HEK293 (cell line): Measurements from ENCODE around the gene ATP1A3.

Experiments used
- KLF16 ChIP-seq: fragments of 450-650 bp; formaldehyde crosslinking; IDR thresholded peaks from 2 replicates; pipeline ENCODE4 v1.5.1; 2017; ENCODE audit warnings: missing biosample characterization, missing genetic modification characterization
- KLF9 ChIP-seq: fragments of 450-650 bp; formaldehyde crosslinking; IDR thresholded peaks from 2 replicates; pipeline ENCODE4 v1.5.1; 2016; ENCODE audit warnings: missing biosample characterization, missing genetic modification characterization, low read depth
- TCF7L2 ChIP-seq: IDR thresholded peaks from 2 replicates; pipeline ENCODE4 v1.6.1; 2011; ENCODE audit warnings: low read depth, mild to moderate bottlenecking, inconsistent platforms, low read length, moderate library complexity, borderline replicate concordance
- TRIM28 ChIP-seq: IDR thresholded peaks from 2 replicates; pipeline ENCODE4 v1.6.1; 2011; ENCODE audit warnings: low read length, control low read depth, borderline replicate concordance
- ZNF10 ChIP-seq: fragments of 450-650 bp; formaldehyde crosslinking; IDR thresholded peaks from 2 replicates; pipeline ENCODE4 v1.5.1; 2017; ENCODE audit warnings: missing biosample characterization, missing genetic modification characterization
- ZNF121 ChIP-seq: fragments of 450-650 bp; formaldehyde crosslinking; IDR thresholded peaks from 2 replicates; pipeline ENCODE4 v1.5.1; 2016; ENCODE audit warnings: missing biosample characterization, missing genetic modification characterization
- ZNF24 ChIP-seq: fragments of 450-650 bp; formaldehyde crosslinking; IDR thresholded peaks from 2 replicates; pipeline ENCODE4 v1.5.1; 2016; ENCODE audit warnings: missing biosample characterization, missing genetic modification characterization
- ZNF274 ChIP-seq, 2 experiments: fragments of 200-500 bp in 1 of 2; fragments of 450-650 bp in 1 of 2; sonication (Bioruptor generic) in 1 of 2; formaldehyde crosslinking in 1 of 2; IDR thresholded peaks; 2 replicates each; pipeline versions ENCODE4 v1.5.1 to v1.6.1; 2014 to 2016; ENCODE audit warnings: borderline replicate concordance in 1 of 2, inconsistent platforms in 1 of 2, low read length in 1 of 2, missing biosample characterization in 1 of 2, missing genetic modification characterization in 1 of 2
- ZNF404 ChIP-seq: fragments of 450-650 bp; formaldehyde crosslinking; IDR thresholded peaks from 2 replicates; pipeline ENCODE4 v1.5.1; 2017; ENCODE audit warnings: missing biosample characterization, missing genetic modification characterization
- TF ChIP-seq, protein P1 (sequence below): fragments of 450-650 bp; formaldehyde crosslinking; IDR thresholded peaks from 2 replicates; pipeline ENCODE4 v1.5.1; 2016; ENCODE audit warnings: missing biosample characterization, missing genetic modification characterization
- TF ChIP-seq, protein P2 (sequence below): fragments of 450-650 bp; formaldehyde crosslinking; IDR thresholded peaks from 2 replicates; pipeline ENCODE4 v1.5.1; 2017; ENCODE audit warnings: missing biosample characterization, missing genetic modification characterization
- TF ChIP-seq, protein P3 (sequence below): fragments of 450-650 bp; formaldehyde crosslinking; IDR thresholded peaks from 2 replicates; pipeline ENCODE4 v1.5.1; 2016; ENCODE audit warnings: missing biosample characterization, missing genetic modification characterization
- TF ChIP-seq, protein P4 (sequence below): fragments of 450-650 bp; formaldehyde crosslinking; IDR thresholded peaks from 2 replicates; pipeline ENCODE4 v1.5.1; 2016; ENCODE audit warnings: missing biosample characterization, missing genetic modification characterization
- TF ChIP-seq, protein P5 (sequence below): fragments of 450-650 bp; formaldehyde crosslinking; IDR thresholded peaks from 2 replicates; pipeline ENCODE4 v1.5.1; 2016; ENCODE audit warnings: missing biosample characterization, missing genetic modification characterization, low read depth

DNA sequence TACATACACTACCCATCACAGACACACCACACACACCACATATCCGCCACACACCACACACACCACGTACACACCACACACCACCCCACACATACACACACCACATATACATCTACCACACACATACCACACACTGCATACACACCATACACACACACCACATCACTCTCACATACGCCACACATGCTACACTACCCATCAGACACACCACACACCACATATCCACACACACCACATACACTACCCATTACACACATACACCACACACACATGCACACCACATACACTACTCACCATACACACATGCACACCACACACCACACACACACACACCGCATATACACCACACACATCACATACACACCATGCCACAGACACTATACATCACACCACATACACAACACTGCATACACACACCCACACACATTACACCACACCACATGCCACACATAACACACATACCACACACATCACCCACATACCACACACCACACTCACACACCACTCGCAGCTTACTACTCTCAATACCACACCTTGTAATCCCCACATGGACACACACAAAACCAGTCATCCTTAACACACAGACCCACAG lies 75.3 kb downstream of the ATP1A3 start:
- TF ChIP-seq, protein P1, sequence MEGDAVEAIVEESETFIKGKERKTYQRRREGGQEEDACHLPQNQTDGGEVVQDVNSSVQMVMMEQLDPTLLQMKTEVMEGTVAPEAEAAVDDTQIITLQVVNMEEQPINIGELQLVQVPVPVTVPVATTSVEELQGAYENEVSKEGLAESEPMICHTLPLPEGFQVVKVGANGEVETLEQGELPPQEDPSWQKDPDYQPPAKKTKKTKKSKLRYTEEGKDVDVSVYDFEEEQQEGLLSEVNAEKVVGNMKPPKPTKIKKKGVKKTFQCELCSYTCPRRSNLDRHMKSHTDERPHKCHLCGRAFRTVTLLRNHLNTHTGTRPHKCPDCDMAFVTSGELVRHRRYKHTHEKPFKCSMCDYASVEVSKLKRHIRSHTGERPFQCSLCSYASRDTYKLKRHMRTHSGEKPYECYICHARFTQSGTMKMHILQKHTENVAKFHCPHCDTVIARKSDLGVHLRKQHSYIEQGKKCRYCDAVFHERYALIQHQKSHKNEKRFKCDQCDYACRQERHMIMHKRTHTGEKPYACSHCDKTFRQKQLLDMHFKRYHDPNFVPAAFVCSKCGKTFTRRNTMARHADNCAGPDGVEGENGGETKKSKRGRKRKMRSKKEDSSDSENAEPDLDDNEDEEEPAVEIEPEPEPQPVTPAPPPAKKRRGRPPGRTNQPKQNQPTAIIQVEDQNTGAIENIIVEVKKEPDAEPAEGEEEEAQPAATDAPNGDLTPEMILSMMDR (tag by site-specific recombination), result no peak
- TF ChIP-seq ZNF24, result no peak
- TF ChIP-seq, protein P2, sequence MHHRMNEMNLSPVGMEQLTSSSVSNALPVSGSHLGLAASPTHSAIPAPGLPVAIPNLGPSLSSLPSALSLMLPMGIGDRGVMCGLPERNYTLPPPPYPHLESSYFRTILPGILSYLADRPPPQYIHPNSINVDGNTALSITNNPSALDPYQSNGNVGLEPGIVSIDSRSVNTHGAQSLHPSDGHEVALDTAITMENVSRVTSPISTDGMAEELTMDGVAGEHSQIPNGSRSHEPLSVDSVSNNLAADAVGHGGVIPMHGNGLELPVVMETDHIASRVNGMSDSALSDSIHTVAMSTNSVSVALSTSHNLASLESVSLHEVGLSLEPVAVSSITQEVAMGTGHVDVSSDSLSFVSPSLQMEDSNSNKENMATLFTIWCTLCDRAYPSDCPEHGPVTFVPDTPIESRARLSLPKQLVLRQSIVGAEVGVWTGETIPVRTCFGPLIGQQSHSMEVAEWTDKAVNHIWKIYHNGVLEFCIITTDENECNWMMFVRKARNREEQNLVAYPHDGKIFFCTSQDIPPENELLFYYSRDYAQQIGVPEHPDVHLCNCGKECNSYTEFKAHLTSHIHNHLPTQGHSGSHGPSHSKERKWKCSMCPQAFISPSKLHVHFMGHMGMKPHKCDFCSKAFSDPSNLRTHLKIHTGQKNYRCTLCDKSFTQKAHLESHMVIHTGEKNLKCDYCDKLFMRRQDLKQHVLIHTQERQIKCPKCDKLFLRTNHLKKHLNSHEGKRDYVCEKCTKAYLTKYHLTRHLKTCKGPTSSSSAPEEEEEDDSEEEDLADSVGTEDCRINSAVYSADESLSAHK (tag by site-specific recombination), result no peak
- TF ChIP-seq, protein P3, sequence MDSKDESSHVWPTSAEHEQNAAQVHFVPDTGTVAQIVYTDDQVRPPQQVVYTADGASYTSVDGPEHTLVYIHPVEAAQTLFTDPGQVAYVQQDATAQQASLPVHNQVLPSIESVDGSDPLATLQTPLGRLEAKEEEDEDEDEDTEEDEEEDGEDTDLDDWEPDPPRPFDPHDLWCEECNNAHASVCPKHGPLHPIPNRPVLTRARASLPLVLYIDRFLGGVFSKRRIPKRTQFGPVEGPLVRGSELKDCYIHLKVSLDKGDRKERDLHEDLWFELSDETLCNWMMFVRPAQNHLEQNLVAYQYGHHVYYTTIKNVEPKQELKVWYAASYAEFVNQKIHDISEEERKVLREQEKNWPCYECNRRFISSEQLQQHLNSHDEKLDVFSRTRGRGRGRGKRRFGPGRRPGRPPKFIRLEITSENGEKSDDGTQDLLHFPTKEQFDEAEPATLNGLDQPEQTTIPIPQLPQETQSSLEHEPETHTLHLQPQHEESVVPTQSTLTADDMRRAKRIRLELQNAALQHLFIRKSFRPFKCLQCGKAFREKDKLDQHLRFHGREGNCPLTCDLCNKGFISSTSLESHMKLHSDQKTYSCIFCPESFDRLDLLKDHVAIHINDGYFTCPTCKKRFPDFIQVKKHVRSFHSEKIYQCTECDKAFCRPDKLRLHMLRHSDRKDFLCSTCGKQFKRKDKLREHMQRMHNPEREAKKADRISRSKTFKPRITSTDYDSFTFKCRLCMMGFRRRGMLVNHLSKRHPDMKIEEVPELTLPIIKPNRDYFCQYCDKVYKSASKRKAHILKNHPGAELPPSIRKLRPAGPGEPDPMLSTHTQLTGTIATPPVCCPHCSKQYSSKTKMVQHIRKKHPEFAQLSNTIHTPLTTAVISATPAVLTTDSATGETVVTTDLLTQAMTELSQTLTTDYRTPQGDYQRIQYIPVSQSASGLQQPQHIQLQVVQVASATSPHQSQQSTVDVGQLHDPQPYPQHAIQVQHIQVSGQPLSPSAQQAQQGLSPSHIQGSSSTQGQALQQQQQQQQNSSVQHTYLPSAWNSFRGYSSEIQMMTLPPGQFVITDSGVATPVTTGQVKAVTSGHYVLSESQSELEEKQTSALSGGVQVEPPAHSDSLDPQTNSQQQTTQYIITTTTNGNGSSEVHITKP (tag by site-specific recombination), result no peak
- TF ChIP-seq, protein P4, sequence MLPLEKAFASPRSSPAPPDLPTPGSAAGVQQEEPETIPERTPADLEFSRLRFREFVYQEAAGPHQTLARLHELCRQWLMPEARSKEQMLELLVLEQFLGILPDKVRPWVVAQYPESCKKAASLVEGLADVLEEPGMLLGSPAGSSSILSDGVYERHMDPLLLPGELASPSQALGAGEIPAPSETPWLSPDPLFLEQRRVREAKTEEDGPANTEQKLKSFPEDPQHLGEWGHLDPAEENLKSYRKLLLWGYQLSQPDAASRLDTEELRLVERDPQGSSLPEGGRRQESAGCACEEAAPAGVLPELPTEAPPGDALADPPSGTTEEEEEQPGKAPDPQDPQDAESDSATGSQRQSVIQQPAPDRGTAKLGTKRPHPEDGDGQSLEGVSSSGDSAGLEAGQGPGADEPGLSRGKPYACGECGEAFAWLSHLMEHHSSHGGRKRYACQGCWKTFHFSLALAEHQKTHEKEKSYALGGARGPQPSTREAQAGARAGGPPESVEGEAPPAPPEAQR, result peak; percentile 47; the same call in 1 of the 2 replicates
- no peak for TF ChIP-seq TRIM28
- no peak for TF ChIP-seq ZNF121 (tag by site-specific recombination)
- TF ChIP-seq ZNF10 (tag by site-specific recombination), result no peak
- TF ChIP-seq KLF16 (tag by site-specific recombination), result no peak
- no peak for TF ChIP-seq KLF9 (tag by site-specific recombination)
- TF ChIP-seq ZNF274 (IDR thresholded peaks at IDR 0.05; ENCODE audit: low read length), result no peak
- TF ChIP-seq ZNF274 (tag by site-specific recombination; IDR thresholded peaks at IDR 0.05; ENCODE audit: borderline replicate concordance), result no peak
- TF ChIP-seq, protein P5, sequence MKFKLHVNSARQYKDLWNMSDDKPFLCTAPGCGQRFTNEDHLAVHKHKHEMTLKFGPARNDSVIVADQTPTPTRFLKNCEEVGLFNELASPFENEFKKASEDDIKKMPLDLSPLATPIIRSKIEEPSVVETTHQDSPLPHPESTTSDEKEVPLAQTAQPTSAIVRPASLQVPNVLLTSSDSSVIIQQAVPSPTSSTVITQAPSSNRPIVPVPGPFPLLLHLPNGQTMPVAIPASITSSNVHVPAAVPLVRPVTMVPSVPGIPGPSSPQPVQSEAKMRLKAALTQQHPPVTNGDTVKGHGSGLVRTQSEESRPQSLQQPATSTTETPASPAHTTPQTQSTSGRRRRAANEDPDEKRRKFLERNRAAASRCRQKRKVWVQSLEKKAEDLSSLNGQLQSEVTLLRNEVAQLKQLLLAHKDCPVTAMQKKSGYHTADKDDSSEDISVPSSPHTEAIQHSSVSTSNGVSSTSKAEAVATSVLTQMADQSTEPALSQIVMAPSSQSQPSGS, result no peak
- TF ChIP-seq ZNF404 (tag by site-specific recombination), result no peak
- no peak for TF ChIP-seq TCF7L2
